Measurements from ENCODE around the gene GBGT1.

DNA sequence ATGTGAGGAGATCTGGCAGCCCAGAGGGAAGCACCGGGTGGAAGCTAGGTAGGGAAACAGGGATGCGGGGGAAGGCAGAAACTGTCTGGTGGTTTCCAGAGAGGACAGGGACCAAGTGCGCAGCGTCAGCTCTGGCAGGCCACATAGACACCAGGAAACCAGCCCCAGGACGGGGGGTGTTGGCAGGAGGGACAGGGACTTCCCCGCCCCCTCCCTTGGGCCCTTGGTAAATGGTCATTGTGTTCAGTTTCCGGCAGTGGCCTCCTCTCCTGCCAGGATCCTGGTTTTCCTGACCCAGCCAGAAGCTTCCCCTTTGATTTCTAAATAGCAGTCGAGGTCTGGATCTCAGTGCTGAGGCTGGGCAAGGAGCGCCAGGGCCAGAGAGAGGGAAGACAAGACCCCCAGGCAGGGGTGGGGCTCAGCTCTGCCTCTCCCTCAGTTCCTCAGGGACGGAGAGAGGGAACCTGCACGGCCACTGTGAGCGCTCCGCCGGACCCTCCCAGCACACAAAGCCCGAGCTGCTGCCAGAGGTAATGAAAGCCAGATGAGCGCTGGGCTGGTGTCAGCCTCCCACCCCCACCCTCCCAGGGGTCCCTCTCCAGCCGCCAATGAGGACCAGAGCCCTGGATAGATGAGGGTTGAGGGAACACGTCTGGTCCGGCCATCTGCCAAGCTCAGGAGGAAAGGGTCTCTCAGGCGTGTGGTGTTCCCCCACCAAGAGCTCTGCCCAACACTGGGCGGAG is 44.4 kb downstream of the GBGT1 start:
- TF ChIP-seq, protein P1, sequence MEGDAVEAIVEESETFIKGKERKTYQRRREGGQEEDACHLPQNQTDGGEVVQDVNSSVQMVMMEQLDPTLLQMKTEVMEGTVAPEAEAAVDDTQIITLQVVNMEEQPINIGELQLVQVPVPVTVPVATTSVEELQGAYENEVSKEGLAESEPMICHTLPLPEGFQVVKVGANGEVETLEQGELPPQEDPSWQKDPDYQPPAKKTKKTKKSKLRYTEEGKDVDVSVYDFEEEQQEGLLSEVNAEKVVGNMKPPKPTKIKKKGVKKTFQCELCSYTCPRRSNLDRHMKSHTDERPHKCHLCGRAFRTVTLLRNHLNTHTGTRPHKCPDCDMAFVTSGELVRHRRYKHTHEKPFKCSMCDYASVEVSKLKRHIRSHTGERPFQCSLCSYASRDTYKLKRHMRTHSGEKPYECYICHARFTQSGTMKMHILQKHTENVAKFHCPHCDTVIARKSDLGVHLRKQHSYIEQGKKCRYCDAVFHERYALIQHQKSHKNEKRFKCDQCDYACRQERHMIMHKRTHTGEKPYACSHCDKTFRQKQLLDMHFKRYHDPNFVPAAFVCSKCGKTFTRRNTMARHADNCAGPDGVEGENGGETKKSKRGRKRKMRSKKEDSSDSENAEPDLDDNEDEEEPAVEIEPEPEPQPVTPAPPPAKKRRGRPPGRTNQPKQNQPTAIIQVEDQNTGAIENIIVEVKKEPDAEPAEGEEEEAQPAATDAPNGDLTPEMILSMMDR (IDR thresholded peaks at IDR 0.05): no peak
- TF ChIP-seq POLR2A (IDR thresholded peaks at IDR 0.05) (no peak), EP300 (IDR thresholded peaks at IDR 0.05) (no peak)
